Measurements from ENCODE around the gene MRPL24. TPM values are rescaled to one million over a fixed set of nuclear protein-coding genes. Genes with fewer than 3 reads are reported as not detected.

Gene MRPL24
- total and polyA plus RNA-seq, 2 of the 13 experiments (the other 11 are each of a cell fraction or from before 2014, with no cell fraction given), result 38.1 to 42.9 TPM

- Histone ChIP-seq H4K20me1 (ENCODE audit: insufficient read depth, low read length) (peaks cover 13% of the 10 kb centered on the region), H3K36me3 (replicated peaks in 1 of 2; ENCODE audit: control insufficient read depth in 1 of 2, insufficient read depth in 2 of 2, low read length in 2 of 2) (peaks cover 7 to 18% of the 10 kb centered on the region in 2 experiments; a peak in 4 of 5 replicates), H3K9me3 (ENCODE audit: low read length) (no peaks in the 10 kb centered on the region), H3K4me2 (ENCODE audit: low read depth, low read length) (peak overlapping the region; percentile 98), H3K4me3 (replicated peaks in 1 of 3; ENCODE audit: insufficient read depth in 1 of 3, low read depth in 2 of 3, low read length in 3 of 3) (peak overlapping the region; percentile 87 to 90 (median 88)), H2AFZ (ENCODE audit: low read length) (no peak overlapping the region), H3K27ac (ENCODE audit: extremely low read length, insufficient read depth, low read length) (peak overlapping the region; percentile 100), H3K4me1 (ENCODE audit: insufficient read depth, low read length) (peaks cover 53% of the 10 kb centered on the region), H3K27me3 (ENCODE audit: control insufficient read depth in 1 of 2, insufficient read depth in 2 of 2, low read length in 2 of 2) (no peaks in the 10 kb centered on the region; a peak in 1 of 5 replicates), H3K9ac (ENCODE audit: insufficient read depth, low read depth, low read length) (peak overlapping the region; percentile 95), H3K79me2 (ENCODE audit: insufficient read depth, low read length) (peaks cover 75% of the 10 kb centered on the region)
- FAIRE-seq (peak; percentile 81), DNase-seq (ENCODE audit: low spot score) (peak; percentile 50), ATAC-seq (peak; percentile 16)
- BruUV-seq (replicated peaks), result no TSS peak
- WGBS (ENCODE audit: low lambda C conversion rate), result 3% methylated on average over 7 of the region's 9 CpGs
- intact Hi-C loops (cut with micrococcal nuclease; ENCODE audit: unreplicated experiment), result loop anchor here (2.0 kb wide), 1 partner anchor 20 kb away; the partner anchor contains the start of genes ISG20L2 and METTL25B
- ChIA-PET POLR2A (interaction anchor here (1.3 to 4.5 kb wide), 4 partner anchors 7 to 21 kb away, joined by 18 to 67 read pairs (median 41); partner anchors contain the start of genes ISG20L2, METTL25B, MRPL24 and PRCC), CTCF (ENCODE audit: low intra/inter-chr PET ratio, low total read pairs) (no interaction called here)
- in situ Hi-C loops (cut with HindIII; ENCODE audit: extremely low pct_ligation_motif_present, low pct_unique_long_range_greater_than_20kb), result no loop called here
- TF ChIP-seq ZFX (CRISPR knock-in tag; IDR thresholded peaks at IDR 0.05; ENCODE audit: low read depth) (peak; percentile 74), YY1 (IDR thresholded peaks at IDR 0.05; ENCODE audit: insufficient read depth, insufficient replicate concordance, low read depth, low read length) (no peak), ISX (CRISPR knock-in tag; conservative IDR thresholded peaks at IDR 0.05) (no peak), U2AF1 (optimal IDR thresholded peaks at IDR 0.05; ENCODE audit: low read depth, low read length) (no peak), POGK (CRISPR knock-in tag; conservative IDR thresholded peaks at IDR 0.05) (no peak), ZNF331 (CRISPR knock-in tag; IDR thresholded peaks at IDR 0.05) (no peak), KAT7 (CRISPR knock-in tag; IDR thresholded peaks at IDR 0.05; ENCODE audit: borderline replicate concordance) (no peak), ZNF142 (CRISPR knock-in tag; IDR thresholded peaks at IDR 0.05) (no peak), ZNF574 (CRISPR knock-in tag; IDR thresholded peaks at IDR 0.05) (peak; percentile 61; the same call in 1 of the 2 replicates), ADNP (CRISPR knock-in tag; IDR thresholded peaks at IDR 0.05) (no peak), SMC3 (IDR thresholded peaks at IDR 0.05; ENCODE audit: low read length) (no peak), ZNF605 (CRISPR knock-in tag; IDR thresholded peaks at IDR 0.05) (0 out of 2 replicates have a peak, but pooled peaks have one; percentile 19), JUNB (CRISPR knock-in tag; IDR thresholded peaks at IDR 0.05; ENCODE audit: borderline replicate concordance) (no peak)
These were observed 8.0 kb upstream of the MRPL24 start for GRCh38 chr1:156748670-156749418.

All from HepG2 (cell line).